Fibroblast of lung (primary cell): ENCODE data around the gene PPAN. TPM values are rescaled to one million over a fixed set of nuclear protein-coding genes. Genes with fewer than 3 reads are reported as not detected.

ENCODE experiments used
- DNase-seq, 2 donors: peaks; one replicate each; pipeline versions ENCODE4 v3.0.0 to v3.0.0-alpha.2; 2010; ENCODE audit warnings: low read depth in 2 of 2
- H2AFZ ChIP-seq: 2 replicates; pipeline ENCODE4 v1.5.1; 2012; ENCODE audit warnings: low read length, control low read depth, inconsistent platforms
- H3K27ac ChIP-seq: 2 replicates; pipeline ENCODE4 v1.5.1; 2011; ENCODE audit warnings: low read length, control low read depth; ENCODE audit not compliant: insufficient read depth
- H3K27me3 ChIP-seq: 2 replicates; pipeline ENCODE4 v1.5.1; 2011; ENCODE audit warnings: mild to moderate bottlenecking, low read length; ENCODE audit not compliant: control insufficient read depth, insufficient read depth
- H3K36me3 ChIP-seq: 2 replicates; pipeline ENCODE4 v1.5.1; 2011; ENCODE audit warnings: low read length; ENCODE audit not compliant: control insufficient read depth, insufficient read depth
- H3K4me1 ChIP-seq: 2 replicates; pipeline ENCODE4 v1.5.1; 2011; ENCODE audit warnings: low read length; ENCODE audit not compliant: control insufficient read depth, insufficient read depth; ENCODE audit errors: extremely low read depth
- H3K4me2 ChIP-seq: 2 replicates; pipeline ENCODE4 v1.5.1; 2011; ENCODE audit warnings: low read length, control low read depth; ENCODE audit not compliant: insufficient read depth; ENCODE audit errors: extremely low read depth
- H3K4me3 ChIP-seq, 4 experiments: fragments of 200-600 bp in 1 of 4; sonication (generic) in 1 of 4; replicated peaks in 1 of 4; 2 replicates each; pipeline ENCODE4 v1.5.1; 2011 to 2016; ENCODE audit warnings: low read length in 4 of 4, low read depth in 3 of 4, mild to moderate bottlenecking in 3 of 4, control low read depth in 2 of 4, inconsistent platforms in 1 of 4, mixed read lengths in 1 of 4; ENCODE audit not compliant: insufficient read depth in 1 of 4; ENCODE audit errors: control extremely low read depth in 1 of 4
- H3K79me2 ChIP-seq: 2 replicates; pipeline ENCODE4 v1.5.1; 2012; ENCODE audit warnings: mild to moderate bottlenecking, low read length, inconsistent platforms; ENCODE audit not compliant: control insufficient read depth, insufficient read depth
- H3K9ac ChIP-seq: 2 replicates; pipeline ENCODE4 v1.5.1; 2011; ENCODE audit warnings: mild to moderate bottlenecking, low read length, control low read depth; ENCODE audit not compliant: insufficient read depth
- H3K9me3 ChIP-seq: 2 replicates; pipeline ENCODE4 v1.5.1; 2012; ENCODE audit warnings: low read depth, low read length; ENCODE audit not compliant: control insufficient read depth, insufficient read depth
- H4K20me1 ChIP-seq: 2 replicates; pipeline ENCODE4 v1.5.1; 2011; ENCODE audit warnings: low read length; ENCODE audit not compliant: control insufficient read depth, insufficient read depth; ENCODE audit errors: extremely low read depth
- EZH2 ChIP-seq: IDR thresholded peaks from 2 replicates; pipeline ENCODE4 v1.5.1; 2012; ENCODE audit warnings: low read length, control low read depth, mild to moderate bottlenecking; ENCODE audit errors: missing control alignments
- polyA plus RNA-seq, 2 donors: library from polyadenylated mRNA; depleted of rRNA in 1 of 2; stranded (reverse) in 1 of 2; unstranded in 1 of 2; fragments of >200 nt; gene quantifications; 2 replicates each; pipeline ENCODE4 v1.2.1, GENCODE V29; 2011 to 2012; ENCODE audit warnings: missing spikeins in 1 of 2
- total RNA-seq: library from RNA; depleted of rRNA; stranded (reverse); fragments of >200 nt; gene quantifications from 2 replicates; pipeline ENCODE4 v1.2.1, GENCODE V29; 2014
- TF ChIP-seq, protein P1 (sequence below), 2 donors: IDR thresholded peaks in 1 of 2; conservative IDR thresholded peaks in 1 of 2; 1 replicate in 1 of 2; 2 replicates in 1 of 2; pipeline ENCODE4 v1.5.1; 2011 to 2012; ENCODE audit warnings: low read length in 2 of 2, control low read depth in 1 of 2, inconsistent platforms in 1 of 2, low read depth in 1 of 2, mild to moderate bottlenecking in 1 of 2

Gene PPAN
- total and polyA plus RNA-seq, 2 donors (not counting 1 experiment from before 2014, with no cell fraction given), result 15.3 to 22.6 TPM

DNA sequence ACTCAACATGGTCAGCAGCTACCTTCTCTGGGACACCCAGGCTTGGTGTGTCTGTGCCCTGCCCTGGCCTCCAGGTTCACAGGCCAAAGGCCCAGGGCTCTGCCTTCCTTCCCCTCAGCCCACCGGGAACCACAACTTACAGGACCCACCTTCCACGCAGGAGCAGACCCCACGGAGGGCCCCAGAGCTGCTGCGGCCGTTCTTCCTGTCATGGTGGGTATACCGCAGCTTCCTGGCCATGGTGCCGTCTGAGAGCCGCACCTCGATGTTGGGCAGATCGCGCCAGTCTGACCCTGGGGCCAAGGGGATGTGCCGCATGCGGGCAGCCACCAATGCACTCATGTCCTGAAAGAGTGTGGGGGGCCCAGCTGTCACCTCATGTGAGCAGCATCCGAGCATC, 30.8 kb downstream of the PPAN start:
- TF ChIP-seq, protein P1, sequence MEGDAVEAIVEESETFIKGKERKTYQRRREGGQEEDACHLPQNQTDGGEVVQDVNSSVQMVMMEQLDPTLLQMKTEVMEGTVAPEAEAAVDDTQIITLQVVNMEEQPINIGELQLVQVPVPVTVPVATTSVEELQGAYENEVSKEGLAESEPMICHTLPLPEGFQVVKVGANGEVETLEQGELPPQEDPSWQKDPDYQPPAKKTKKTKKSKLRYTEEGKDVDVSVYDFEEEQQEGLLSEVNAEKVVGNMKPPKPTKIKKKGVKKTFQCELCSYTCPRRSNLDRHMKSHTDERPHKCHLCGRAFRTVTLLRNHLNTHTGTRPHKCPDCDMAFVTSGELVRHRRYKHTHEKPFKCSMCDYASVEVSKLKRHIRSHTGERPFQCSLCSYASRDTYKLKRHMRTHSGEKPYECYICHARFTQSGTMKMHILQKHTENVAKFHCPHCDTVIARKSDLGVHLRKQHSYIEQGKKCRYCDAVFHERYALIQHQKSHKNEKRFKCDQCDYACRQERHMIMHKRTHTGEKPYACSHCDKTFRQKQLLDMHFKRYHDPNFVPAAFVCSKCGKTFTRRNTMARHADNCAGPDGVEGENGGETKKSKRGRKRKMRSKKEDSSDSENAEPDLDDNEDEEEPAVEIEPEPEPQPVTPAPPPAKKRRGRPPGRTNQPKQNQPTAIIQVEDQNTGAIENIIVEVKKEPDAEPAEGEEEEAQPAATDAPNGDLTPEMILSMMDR (conservative IDR thresholded peaks at IDR 0.05 in 1 of 2, IDR thresholded peaks at IDR 0.05 in 1 of 2; ENCODE audit: low read depth in 1 of 2, low read length in 2 of 2), result no peak
- no peak for TF ChIP-seq EZH2
- H4K20me1 ChIP-seq, result no peaks in the 10 kb centered on the region

DNA sequence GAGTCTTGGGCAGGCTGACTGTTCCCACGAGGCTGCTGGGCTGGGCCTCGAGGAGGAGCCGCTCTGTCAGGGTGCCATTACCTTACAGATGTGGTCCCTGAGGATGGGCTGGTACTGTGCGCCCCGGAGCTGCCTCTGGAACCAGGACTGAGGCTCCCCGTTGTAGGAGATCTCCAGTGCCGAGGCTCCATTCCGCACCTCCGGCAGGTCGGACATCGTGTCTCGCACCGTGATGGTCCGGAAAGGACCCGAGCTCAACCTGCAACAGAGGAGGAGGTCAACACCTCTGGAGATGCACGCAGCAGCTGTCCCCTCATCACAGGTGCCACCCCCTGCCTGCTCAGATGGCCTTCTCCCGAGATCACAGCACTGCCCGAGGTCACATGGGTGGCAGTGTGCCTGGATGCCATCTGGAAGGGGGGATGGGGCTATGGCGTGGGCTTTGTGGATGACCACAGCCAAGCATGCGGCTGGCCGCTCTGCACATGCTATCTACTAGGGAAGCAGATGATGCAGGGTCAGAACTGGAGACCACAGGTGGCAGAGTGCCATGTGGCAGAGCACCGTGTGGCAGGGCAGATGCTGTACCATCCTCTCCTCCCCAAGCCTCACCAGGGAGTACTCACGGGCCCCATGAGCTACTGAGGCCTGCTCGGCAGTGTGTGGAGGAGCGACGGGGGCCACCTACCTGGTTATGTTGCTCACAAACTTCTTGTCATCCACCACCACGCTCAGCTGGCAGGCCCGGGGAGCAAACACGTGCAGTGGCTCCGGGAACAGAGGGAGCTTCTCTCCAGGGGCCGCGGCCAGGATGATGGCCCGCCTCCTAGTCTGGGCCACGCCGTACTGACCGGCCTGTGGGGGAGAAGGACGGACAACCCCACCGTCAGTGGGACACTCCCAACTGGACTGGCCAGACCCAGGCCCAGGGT, 31.9 kb downstream of the PPAN start:
- Histone ChIP-seq H3K4me2 (no peak overlapping the region), H3K27me3 (no peaks in the 10 kb centered on the region), H3K9ac (no peak overlapping the region), H2AFZ (no peak overlapping the region), H3K9me3 (no peaks in the 10 kb centered on the region), H3K36me3 (peaks cover 56% of the 10 kb centered on the region), H3K27ac (no peak overlapping the region), H3K79me2 (no peaks in the 10 kb centered on the region), H4K20me1 (no peaks in the 10 kb centered on the region), H3K4me1 (no peaks in the 10 kb centered on the region), H3K4me3 (no peak overlapping the region)
- no peak for DNase-seq
- TF ChIP-seq, protein P1 (conservative IDR thresholded peaks at IDR 0.05 in 1 of 2, IDR thresholded peaks at IDR 0.05 in 1 of 2; ENCODE audit: low read depth in 1 of 2, low read length in 2 of 2), result no peak
- no peak for TF ChIP-seq EZH2

More for the DNA sequence above, 30.8 kb downstream of the PPAN start:
- Histone ChIP-seq H2AFZ (no peak overlapping the region), H3K79me2 (no peaks in the 10 kb centered on the region), H3K27me3 (no peaks in the 10 kb centered on the region), H3K36me3 (peaks cover 48% of the 10 kb centered on the region), H3K4me3 (no peak overlapping the region), H3K4me1 (no peaks in the 10 kb centered on the region), H3K27ac (no peak overlapping the region), H3K9ac (no peak overlapping the region), H3K9me3 (no peaks in the 10 kb centered on the region), H3K4me2 (no peak overlapping the region)
- no peak for DNase-seq

DNA sequence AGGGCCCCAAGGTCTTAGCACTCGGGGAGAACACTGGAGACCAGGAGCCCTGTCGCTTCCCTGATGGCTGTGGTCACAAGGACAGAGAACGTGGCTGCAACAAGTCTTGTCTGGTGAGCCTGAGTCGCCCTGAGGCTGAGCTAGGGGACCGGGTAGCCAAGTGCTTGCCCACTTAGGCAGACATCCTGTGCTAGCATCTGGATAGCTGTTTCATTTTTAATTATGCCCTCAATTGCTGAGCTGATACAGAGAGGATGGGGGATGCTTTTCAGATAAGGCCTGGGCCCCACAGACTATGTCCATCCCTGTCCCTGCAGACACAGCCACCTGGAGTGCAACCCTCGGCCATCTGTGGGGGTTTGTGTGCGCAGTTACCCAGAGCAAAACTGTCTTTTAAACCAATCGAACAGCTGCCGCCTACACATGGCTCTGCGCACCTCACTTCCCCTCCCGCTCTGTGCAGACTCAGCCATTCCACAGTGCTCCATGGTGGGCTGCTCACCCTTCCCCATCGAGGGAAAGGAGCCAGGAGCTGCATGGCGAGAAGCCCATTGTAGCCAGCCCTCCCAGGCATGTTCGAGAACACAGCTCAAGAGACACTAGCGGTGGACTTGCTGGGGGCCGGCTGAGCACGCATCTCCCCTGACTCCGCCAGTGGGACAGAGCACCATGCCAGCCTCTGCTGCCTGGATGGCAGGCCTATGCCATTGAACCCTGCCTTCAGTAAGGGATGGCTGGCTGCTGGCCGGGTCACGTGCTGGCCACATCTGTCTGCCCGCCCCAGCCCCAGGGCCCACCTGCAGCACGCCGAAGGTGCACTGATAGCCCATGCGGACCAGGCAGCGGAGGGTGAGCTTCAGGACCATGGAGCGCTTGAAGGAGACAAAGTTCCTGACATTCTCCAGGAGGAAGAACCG, 33.0 kb downstream of the PPAN start:
- Histone ChIP-seq H2AFZ (no peak overlapping the region), H3K27ac (no peak overlapping the region), H3K79me2 (no peaks in the 10 kb centered on the region), H3K4me1 (no peaks in the 10 kb centered on the region), H3K36me3 (peaks cover 54% of the 10 kb centered on the region), H3K27me3 (no peaks in the 10 kb centered on the region), H3K4me2 (no peak overlapping the region), H3K9ac (no peak overlapping the region), H4K20me1 (no peaks in the 10 kb centered on the region), H3K9me3 (no peaks in the 10 kb centered on the region), H3K4me3 (no peak overlapping the region)
- TF ChIP-seq, protein P1 (conservative IDR thresholded peaks at IDR 0.05 in 1 of 2, IDR thresholded peaks at IDR 0.05 in 1 of 2; ENCODE audit: low read depth in 1 of 2, low read length in 2 of 2), result no peak
- no peak for TF ChIP-seq EZH2
- no peak for DNase-seq
